Effector memory CD8-positive, alpha-beta T cell (primary cell): Measurements from ENCODE around the gene TWF2.
A peak's percentile ranks its signal among the peaks of the same experiment; 100 is the strongest.

Source experiments
- ATAC-seq: fragments of 150-1000 bp; cut with Tn5 transposase; replicated peaks from 2 replicates; pipeline ENCODE4 v1.10.0; 2021; ENCODE audit warnings: mild to moderate bottlenecking, moderate library complexity
- DNase-seq, 3 experiments: peaks; one replicate each; pipeline ENCODE4 v3.0.0; 2021
- H3K27ac Mint-ChIP-seq, 2 donors: one replicate each; pipeline ENCODE4 v1.8.0; 2022; ENCODE audit warnings: mild to moderate bottlenecking in 2 of 2, mixed read lengths in 2 of 2, moderate library complexity in 2 of 2
- H3K27me3 Mint-ChIP-seq, 2 donors: one replicate each; pipeline ENCODE4 v1.8.0; 2022; ENCODE audit warnings: mixed read lengths in 2 of 2
- H3K36me3 Mint-ChIP-seq: one replicate; pipeline ENCODE4 v1.8.0; 2022; ENCODE audit warnings: mild to moderate bottlenecking, moderate library complexity, mixed read lengths; ENCODE audit not compliant: insufficient read depth
- H3K4me1 Mint-ChIP-seq, 2 donors: one replicate each; pipeline ENCODE4 v1.8.0; 2022; ENCODE audit warnings: low read depth in 2 of 2, mixed read lengths in 2 of 2
- H3K4me3 Mint-ChIP-seq, 2 donors: one replicate each; pipeline ENCODE4 v1.8.0; 2022; ENCODE audit warnings: mild to moderate bottlenecking in 2 of 2, mixed read lengths in 2 of 2, moderate library complexity in 2 of 2
- H3K9me3 Mint-ChIP-seq, 2 donors: one replicate each; pipeline ENCODE4 v1.8.0; 2022; ENCODE audit warnings: mixed read lengths in 2 of 2

Gene TWF2

DNA sequence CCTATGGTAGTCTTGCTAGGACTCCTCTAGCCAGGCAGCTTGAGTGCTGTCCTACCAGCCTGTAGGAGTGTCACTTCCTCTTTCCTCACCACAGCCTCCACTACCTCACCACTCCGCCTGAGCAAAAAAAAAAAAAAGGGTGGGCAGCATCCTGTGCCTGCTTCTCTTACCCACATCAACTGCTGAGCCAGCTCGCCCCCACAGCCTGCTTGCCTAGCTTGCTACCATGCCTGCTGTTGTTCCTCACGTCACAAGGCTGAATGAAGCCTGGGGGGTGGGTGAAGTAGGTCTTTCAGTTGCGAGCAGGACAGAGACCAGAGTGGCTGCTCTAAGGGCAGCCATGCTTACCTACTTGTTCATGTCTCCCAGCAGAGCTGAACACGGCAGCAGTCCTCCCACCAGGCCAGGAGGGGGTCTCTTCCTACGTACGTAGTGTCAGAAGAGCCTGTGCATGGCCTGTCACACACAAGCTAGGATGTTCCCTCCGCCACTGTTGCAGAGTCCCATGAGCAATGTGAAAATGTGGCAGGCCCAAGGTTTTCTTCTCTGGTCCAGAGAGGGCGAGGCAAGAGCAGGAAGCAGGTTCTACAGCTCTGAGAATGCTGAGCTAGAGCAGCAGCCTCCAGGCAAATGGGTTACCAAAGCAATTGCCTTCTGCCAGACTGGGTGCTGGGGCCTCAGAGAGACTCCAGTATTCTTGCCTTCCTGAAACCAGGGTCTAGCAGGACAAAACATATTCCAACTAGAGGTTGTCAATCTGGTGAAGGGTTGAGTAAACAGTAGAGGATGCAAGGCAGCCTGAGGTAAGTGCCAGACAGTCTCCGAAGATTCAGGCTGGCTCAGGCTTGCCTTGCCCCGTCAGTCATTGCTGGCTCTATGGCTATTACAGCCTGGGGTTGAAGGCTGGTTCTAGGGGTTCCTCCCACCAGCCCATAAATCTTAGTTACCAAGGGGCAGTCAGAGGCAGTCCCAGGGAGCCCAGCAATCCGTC, 14.7 kb upstream of the TWF2 start:
- peak overlapping the region; percentile 95 to 98 for H3K27ac Mint-ChIP-seq
- ATAC-seq (peak; percentile 90), DNase-seq (peak; percentile 79 to 84 (median 82))
- H3K4me3 Mint-ChIP-seq, result peak overlapping the region; percentile 83 to 86
- H3K9me3 Mint-ChIP-seq, result no peaks in the 10 kb centered on the region
- H3K27me3 Mint-ChIP-seq, result no peaks in the 10 kb centered on the region
- peaks cover 49 to 62% of the 10 kb centered on the region in 2 donors for H3K4me1 Mint-ChIP-seq
- peaks cover 88% of the 10 kb centered on the region for H3K36me3 Mint-ChIP-seq

GRCh38 chr3:52250122-52250521, 11.2 kb upstream of the TWF2 start:
- Mint-ChIP-seq H3K27me3 (no peaks in the 10 kb centered on the region), H3K9me3 (no peaks in the 10 kb centered on the region), H3K27ac (peak overlapping the region; percentile 35 to 94), H3K36me3 (peaks cover 80% of the 10 kb centered on the region), H3K4me1 (peaks cover 65 to 67% of the 10 kb centered on the region in 2 donors), H3K4me3 (peak overlapping the region in 1 of 2 donors; percentile 11)
- ATAC-seq (no peak), DNase-seq (no peak)

- Mint-ChIP-seq H3K36me3 (peaks cover 77% of the 10 kb centered on the region), H3K9me3 (no peaks in the 10 kb centered on the region), H3K4me3 (no peak overlapping the region), H3K4me1 (peaks cover 70 to 71% of the 10 kb centered on the region in 2 donors), H3K27me3 (no peaks in the 10 kb centered on the region), H3K27ac (peak overlapping the region; percentile 35 to 94)
- no peak for DNase-seq
- ATAC-seq, result no peak
Measured at GRCh38 chr3:52249683-52250082, 10.7 kb upstream of the TWF2 start.

DNA sequence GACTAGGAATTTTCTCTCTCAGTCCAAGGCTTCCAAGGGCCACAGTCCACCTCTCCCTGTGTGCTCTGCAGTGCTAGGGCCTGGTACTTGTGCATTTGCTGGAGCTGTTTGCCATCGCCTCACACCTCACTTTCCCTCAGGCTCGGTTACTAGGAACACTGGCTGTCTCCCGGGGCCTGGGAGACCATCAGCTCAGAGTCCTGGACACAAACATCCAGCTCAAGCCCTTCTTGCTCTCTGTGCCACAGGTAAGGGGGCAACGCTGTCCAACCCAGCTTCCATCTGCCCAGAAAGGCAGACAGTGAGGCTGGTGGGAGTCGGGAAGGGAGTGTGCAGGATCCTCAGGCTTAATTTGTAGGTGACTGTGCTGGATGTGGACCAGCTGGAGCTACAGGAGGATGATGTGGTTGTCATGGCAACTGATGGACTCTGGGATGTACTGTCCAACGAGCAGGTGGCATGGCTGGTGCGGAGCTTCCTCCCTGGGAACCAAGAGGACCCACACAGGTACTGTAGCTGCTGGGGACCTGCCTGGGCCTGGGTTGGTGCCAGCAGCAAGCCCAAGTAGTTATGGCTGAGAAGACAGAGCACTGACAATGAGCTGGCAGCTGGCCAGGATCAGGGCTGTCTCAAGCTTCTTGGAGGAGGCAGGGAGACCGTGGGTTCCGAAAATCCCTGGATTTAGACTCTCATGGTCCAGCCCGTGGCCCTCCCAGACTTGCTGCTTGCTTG, 10.0 kb upstream of the TWF2 start:
- H3K4me1 Mint-ChIP-seq, result peaks cover 69 to 71% of the 10 kb centered on the region in 2 donors
- DNase-seq (no peak), ATAC-seq (no peak)
- peak overlapping the region in 1 of 2 donors; percentile 91 for H3K4me3 Mint-ChIP-seq
- peaks cover 71% of the 10 kb centered on the region for H3K36me3 Mint-ChIP-seq
- no peaks in the 10 kb centered on the region for H3K27me3 Mint-ChIP-seq
- H3K9me3 Mint-ChIP-seq, result no peaks in the 10 kb centered on the region
- H3K27ac Mint-ChIP-seq, result peak overlapping the region; percentile 92 to 94

GRCh38 chr3:52248165-52248541, 9.2 kb upstream of the TWF2 start:
- H3K27ac Mint-ChIP-seq, result peak overlapping the region; percentile 92 to 94
- ATAC-seq (no peak), DNase-seq (no peak)

DNA sequence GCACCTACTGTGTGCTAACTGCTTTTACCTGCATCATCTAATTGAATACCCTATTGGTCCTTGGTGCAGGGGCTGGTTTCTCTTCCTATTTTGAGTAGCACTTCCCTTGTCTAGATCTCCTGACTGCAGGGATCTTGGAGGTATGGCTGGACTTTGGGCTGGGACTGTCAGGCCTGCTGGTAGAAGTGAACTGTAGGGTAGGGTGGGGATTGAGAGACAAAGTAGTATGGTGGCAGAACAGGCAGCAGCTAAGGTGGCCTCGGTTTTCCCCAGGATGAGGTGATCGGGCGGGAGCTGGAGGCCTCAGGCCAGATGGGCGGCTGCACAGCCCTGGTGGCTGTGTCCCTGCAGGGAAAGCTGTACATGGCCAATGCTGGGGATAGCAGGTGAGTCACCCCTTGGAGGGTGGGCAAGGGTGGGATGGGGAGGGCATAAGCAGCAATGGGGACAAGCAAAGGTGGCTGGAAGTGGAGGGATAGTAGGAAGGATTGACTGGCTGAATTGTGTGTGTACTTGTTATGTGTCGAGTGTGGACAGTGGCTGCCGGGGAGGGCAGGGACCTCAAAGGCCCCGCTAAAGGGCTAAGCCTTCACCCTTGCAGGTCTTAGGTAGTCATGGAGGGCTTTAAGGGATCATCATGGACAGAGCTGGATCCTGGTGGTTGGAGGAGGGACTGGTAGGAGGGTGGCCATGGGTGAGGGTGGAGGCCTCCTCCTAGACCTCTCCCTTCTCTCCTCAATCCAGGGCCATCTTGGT, 8.6 kb upstream of the TWF2 start:
- no peak for ATAC-seq
- Mint-ChIP-seq H3K27ac (peak overlapping the region; percentile 92 to 94), H3K36me3 (peaks cover 57% of the 10 kb centered on the region), H3K4me3 (peak overlapping the region; percentile 82 to 91), H3K27me3 (no peaks in the 10 kb centered on the region), H3K4me1 (peaks cover 59 to 67% of the 10 kb centered on the region in 2 donors), H3K9me3 (no peaks in the 10 kb centered on the region)
- DNase-seq, result no peak

More at GRCh38 chr3:52248165-52248541, 9.2 kb upstream of the TWF2 start:
- peaks cover 64 to 69% of the 10 kb centered on the region in 2 donors for H3K4me1 Mint-ChIP-seq
- H3K27me3 Mint-ChIP-seq, result no peaks in the 10 kb centered on the region
- H3K36me3 Mint-ChIP-seq, result peaks cover 63% of the 10 kb centered on the region
- H3K4me3 Mint-ChIP-seq, result peak overlapping the region; percentile 82 to 91
- no peaks in the 10 kb centered on the region for H3K9me3 Mint-ChIP-seq

- DNase-seq (no peak), ATAC-seq (no peak)
- H3K27ac Mint-ChIP-seq, result peak overlapping the region; percentile 92 to 94
- peak overlapping the region; percentile 82 to 91 for H3K4me3 Mint-ChIP-seq
- peaks cover 50% of the 10 kb centered on the region for H3K36me3 Mint-ChIP-seq
- no peaks in the 10 kb centered on the region for H3K27me3 Mint-ChIP-seq
- H3K4me1 Mint-ChIP-seq, result peaks cover 56 to 60% of the 10 kb centered on the region in 2 donors
- H3K9me3 Mint-ChIP-seq, result no peaks in the 10 kb centered on the region
Measured at GRCh38 chr3:52246728-52247408, 7.9 kb upstream of the TWF2 start.

DNA sequence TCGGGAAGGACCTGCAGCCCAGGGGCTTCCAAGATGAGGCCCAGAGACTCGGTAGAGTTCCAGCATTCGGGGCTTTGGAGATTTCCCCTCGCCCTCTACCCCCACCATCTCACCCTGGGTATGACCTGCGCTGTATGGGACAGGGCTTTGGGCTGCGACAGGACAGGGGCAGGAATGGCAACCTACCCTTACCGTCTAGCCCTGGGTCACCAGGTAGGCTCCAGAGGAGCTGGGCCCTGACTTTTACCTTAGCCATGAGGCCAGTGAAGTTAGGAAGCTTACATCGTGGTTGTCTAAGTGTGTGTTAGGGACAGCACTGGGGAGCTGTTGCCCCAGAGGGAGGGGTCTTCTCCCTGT, 7.3 kb upstream of the TWF2 start:
- peak; percentile 22 for ATAC-seq
- Mint-ChIP-seq H3K9me3 (no peaks in the 10 kb centered on the region), H3K4me3 (peak overlapping the region; percentile 82 to 91), H3K27me3 (no peaks in the 10 kb centered on the region), H3K27ac (peak overlapping the region; percentile 92 to 94), H3K4me1 (peaks cover 56 to 64% of the 10 kb centered on the region in 2 donors), H3K36me3 (peaks cover 44% of the 10 kb centered on the region)
- peak in 1 of 3 experiments; percentile 32 for DNase-seq

DNA sequence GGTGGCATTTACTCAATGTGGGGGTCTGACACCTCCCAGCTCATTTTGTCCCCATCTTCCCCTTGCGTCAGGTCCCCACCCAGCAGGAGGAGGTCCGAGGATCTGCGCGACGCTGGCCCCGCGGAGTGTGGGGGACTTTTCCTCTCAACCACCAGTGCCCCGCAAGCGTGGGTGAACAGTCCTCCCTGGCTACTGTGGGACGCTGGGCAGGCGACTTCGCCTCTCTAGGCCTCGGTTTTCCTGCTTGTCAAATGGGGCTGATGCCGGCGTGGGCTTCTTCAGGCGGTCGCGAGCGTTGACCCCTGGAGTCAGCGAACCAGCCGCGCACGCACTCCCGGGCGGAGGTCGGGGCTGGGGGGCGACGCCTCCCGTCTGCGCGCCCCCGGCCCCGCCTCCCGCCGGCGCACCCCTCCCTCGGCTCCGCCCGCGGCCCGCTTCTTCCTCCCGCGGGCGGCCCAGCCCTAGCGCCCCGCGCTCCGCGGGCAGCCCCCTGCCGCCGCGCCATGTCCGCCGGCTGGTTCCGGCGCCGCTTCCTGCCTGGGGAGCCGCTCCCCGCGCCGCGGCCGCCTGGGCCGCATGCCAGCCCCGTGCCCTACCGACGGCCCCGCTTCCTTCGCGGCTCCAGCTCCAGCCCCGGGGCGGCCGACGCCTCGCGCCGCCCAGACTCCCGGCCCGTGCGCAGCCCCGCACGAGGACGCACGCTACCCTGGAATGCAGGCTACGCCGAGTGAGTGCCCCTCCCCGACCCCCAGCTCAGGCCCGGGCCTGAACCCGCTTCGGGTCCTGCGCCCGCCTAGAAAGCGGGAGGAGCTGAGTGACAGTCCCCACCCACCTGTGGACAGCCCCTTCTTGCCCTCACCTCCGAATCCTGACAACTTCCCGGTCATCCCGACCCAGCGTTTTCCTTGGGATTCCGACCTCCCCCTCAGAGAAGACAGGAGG, 6.6 kb upstream of the TWF2 start, which contains the start of gene PPM1M:
Gene PPM1M, plus strand, starts transcription at position 438 of the 942 bp plus-strand sequence. Its CDS starts 66 bp downstream, at position 504.
- peaks cover 62 to 68% of the 10 kb centered on the region in 2 donors for H3K4me1 Mint-ChIP-seq
- no peaks in the 10 kb centered on the region for H3K9me3 Mint-ChIP-seq
- H3K27ac Mint-ChIP-seq, result peak within 1 kb of the TSS; percentile 92 to 94
- DNase-seq, result peak; percentile 62 to 72 (median 63)
- H3K27me3 Mint-ChIP-seq, result no peaks in the 10 kb centered on the region
- peak; percentile 74 for ATAC-seq
- H3K4me3 Mint-ChIP-seq, result peak within 1 kb of the TSS; percentile 82 to 91
- H3K36me3 Mint-ChIP-seq, result peaks cover 37% of the 10 kb centered on the region

- Mint-ChIP-seq H3K4me1 (peaks cover 62 to 71% of the 10 kb centered on the region in 2 donors), H3K27me3 (no peaks in the 10 kb centered on the region), H3K36me3 (peaks cover 38% of the 10 kb centered on the region), H3K27ac (peak overlapping the region; percentile 91 to 92), H3K4me3 (peak overlapping the region; percentile 76 to 91), H3K9me3 (no peaks in the 10 kb centered on the region)
- no peak for ATAC-seq
- no peak for DNase-seq
Measured at GRCh38 chr3:52243791-52244628, 5.1 kb upstream of the TWF2 start.

DNA sequence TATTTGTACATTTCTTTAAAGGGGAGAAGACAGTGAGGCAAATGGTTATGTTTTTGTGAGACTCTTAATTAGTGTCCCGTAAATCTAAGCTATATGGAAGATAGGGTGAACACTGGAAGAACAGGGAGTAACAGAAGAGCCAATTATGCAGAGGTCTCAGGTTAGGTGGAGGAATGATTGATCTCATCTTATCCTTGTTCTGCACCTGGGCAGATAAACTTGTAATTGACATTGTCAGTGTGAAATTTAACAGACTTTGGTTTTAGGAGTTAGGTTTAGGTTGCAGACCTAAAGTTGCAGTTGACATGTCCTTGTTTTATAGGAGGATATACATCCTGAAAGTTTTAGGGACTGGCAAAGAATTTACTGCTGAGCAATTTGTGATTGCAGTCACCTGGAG, 3.1 kb upstream of the TWF2 start:
- Mint-ChIP-seq H3K4me1 (peaks cover 56 to 64% of the 10 kb centered on the region in 2 donors), H3K27ac (no peak overlapping the region)

More for the DNA sequence above, 3.1 kb upstream of the TWF2 start:
- DNase-seq (no peak), ATAC-seq (no peak)
- H3K9me3 Mint-ChIP-seq, result no peaks in the 10 kb centered on the region
- no peak overlapping the region for H3K4me3 Mint-ChIP-seq
- H3K36me3 Mint-ChIP-seq, result peaks cover 34% of the 10 kb centered on the region
- no peaks in the 10 kb centered on the region for H3K27me3 Mint-ChIP-seq
